ENCODE results near the gene COL6A1.

The COL6A1 gene

DNA sequence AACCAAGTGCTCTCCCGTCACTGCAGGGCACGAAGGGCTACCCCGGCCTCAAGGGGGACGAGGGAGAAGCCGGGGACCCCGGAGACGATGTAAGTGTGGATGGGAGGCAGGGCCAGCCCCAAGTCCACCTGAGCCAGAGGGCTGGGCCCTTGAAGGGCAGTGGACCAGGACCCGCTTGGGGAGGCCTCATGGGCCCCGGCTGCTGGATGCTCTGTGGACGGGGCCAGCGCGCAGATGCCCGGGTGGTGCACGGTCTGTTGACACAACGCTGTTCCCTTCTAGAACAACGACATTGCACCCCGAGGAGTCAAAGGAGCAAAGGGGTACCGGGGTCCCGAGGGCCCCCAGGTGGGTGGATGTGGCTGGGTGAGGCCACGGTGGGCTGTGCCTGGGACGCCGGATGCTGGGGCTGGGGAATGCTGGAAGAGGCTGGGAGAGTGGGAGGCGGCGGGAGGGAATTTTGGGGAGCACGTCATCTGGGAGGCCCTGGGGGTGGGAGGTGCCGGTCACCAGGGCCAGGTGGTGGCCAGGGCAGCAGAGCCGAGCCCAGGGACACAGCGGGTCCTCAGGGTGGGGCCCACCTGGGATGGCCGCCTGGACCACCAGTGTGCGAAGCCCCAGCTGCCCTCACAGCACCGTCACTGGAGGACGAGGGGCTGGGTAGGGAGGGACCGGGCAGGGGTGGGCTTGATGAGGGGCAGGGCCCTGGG lies 17.5 kb downstream of the COL6A1 start:
- TF ChIP-seq, protein P1, sequence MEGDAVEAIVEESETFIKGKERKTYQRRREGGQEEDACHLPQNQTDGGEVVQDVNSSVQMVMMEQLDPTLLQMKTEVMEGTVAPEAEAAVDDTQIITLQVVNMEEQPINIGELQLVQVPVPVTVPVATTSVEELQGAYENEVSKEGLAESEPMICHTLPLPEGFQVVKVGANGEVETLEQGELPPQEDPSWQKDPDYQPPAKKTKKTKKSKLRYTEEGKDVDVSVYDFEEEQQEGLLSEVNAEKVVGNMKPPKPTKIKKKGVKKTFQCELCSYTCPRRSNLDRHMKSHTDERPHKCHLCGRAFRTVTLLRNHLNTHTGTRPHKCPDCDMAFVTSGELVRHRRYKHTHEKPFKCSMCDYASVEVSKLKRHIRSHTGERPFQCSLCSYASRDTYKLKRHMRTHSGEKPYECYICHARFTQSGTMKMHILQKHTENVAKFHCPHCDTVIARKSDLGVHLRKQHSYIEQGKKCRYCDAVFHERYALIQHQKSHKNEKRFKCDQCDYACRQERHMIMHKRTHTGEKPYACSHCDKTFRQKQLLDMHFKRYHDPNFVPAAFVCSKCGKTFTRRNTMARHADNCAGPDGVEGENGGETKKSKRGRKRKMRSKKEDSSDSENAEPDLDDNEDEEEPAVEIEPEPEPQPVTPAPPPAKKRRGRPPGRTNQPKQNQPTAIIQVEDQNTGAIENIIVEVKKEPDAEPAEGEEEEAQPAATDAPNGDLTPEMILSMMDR (conservative IDR thresholded peaks at IDR 0.05; ENCODE audit: control insufficient read depth, insufficient read depth, low read depth, low read length), result no peak
- DNase-seq (ENCODE audit: low read depth), result no peak
- H3K4me3 ChIP-seq (ENCODE audit: control insufficient read depth, low read depth, low read length), result no peak overlapping the region

- H3K4me3 ChIP-seq (ENCODE audit: control insufficient read depth, low read depth, low read length), result no peak overlapping the region
- DNase-seq (ENCODE audit: low read depth), result no peak
- TF ChIP-seq, protein P1 (conservative IDR thresholded peaks at IDR 0.05; ENCODE audit: control insufficient read depth, insufficient read depth, low read depth, low read length), result no peak
Observed at GRCh38 chr21:45999581-46000181, 18.1 kb downstream of the COL6A1 start.

DNA sequence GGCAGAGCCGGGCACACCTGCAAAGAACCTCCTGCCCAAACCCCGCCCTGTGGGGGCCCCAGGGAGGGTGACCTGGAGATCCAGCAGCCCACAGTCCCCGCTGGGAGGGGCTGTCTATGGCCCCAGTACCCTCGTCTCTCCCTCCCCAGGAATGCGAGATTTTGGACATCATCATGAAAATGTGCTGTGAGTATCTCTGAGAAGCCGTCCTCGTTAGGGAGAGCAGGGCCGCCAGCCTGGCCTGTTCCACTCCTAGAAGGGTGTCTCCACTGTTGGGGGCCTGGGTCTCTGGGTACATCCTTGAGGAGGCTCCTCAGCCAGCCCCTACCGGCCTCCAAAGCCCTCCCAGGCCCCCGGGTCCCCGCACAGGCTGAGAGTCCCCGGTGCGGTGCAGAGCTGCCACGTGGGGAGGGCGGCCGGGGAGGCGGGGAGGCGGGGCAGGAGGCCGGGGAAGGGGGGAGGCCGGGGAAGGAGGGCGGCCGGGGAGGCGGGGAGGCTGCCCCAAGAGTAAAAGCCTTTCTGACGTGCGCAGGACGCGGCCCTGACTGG lies 18.7 kb downstream of the COL6A1 start:
- no peak for DNase-seq (ENCODE audit: low read depth)
- TF ChIP-seq, protein P1 (conservative IDR thresholded peaks at IDR 0.05; ENCODE audit: control insufficient read depth, insufficient read depth, low read depth, low read length), result no peak
- no peak overlapping the region for H3K4me3 ChIP-seq (ENCODE audit: control insufficient read depth, low read depth, low read length)

- peak; percentile 58 for DNase-seq (ENCODE audit: low read depth)
- TF ChIP-seq, protein P1 (conservative IDR thresholded peaks at IDR 0.05; ENCODE audit: control insufficient read depth, insufficient read depth, low read depth, low read length), result no peak
- no peak overlapping the region for H3K4me3 ChIP-seq (ENCODE audit: control insufficient read depth, low read depth, low read length)
Observed at GRCh38 chr21:46000731-46001641, 19.4 kb downstream of the COL6A1 start.

DNA sequence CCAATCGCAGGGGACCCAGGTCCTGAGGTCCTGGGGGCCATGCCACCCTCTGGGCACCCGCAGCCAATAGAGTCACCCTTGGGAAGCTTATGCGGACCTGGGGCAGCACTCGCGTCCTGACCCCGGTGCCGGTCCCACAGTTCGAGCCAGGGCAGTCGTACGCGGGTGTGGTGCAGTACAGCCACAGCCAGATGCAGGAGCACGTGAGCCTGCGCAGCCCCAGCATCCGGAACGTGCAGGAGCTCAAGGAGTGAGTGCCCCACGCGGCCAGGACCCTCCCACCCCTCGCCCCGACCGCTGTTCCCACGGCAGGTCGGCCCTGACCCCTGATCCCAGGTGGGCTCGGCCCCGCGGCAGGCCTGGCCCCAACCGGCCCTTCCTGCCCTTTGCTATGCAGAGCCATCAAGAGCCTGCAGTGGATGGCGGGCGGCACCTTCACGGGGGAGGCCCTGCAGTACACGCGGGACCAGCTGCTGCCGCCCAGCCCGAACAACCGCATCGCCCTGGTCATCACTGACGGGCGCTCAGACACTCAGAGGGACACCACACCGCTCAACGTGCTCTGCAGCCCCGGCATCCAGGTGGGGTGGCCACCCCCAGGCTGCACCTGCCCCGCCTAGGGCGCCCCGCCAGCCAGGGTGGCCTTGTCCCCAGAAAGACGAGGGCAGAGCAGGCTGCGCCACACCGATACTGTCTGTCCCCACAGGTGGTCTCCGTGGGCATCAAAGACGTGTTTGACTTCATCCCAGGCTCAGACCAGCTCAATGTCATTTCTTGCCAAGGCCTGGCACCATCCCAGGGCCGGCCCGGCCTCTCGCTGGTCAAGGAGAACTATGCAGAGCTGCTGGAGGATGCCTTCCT lies 20.5 kb downstream of the COL6A1 start:
- TF ChIP-seq, protein P1 (conservative IDR thresholded peaks at IDR 0.05; ENCODE audit: control insufficient read depth, insufficient read depth, low read depth, low read length), result no peak
- H3K4me3 ChIP-seq (ENCODE audit: control insufficient read depth, low read depth, low read length), result no peak overlapping the region
- DNase-seq (ENCODE audit: low read depth), result no peak

Measured in fibroblast of mammary gland (primary cell).